Caco-2 (cell line): ENCODE results near the gene NFASC. TPM values are rescaled to one million over a fixed set of nuclear protein-coding genes. Genes with fewer than 3 reads are reported as not detected.

ENCODE experiments used
- BruUV-seq: library from RNA; stranded (reverse); fragments of 400-500 nt; replicated peaks from 2 replicates; lab custom pipeline; 2021; lab: Mats Ljungman, UMichigan
- CTCF ChIA-PET: fragments of 300-600 bp; sonication (Branson Sonifier 250); formaldehyde crosslinking; loops from one replicate; lab custom pipeline; 2022; ENCODE audit warnings: antibody characterized with exemption; lab: Charles Lee
- POLR2A ChIA-PET: fragments of 300-600 bp; sonication (Branson Sonifier 250); formaldehyde crosslinking; loops from one replicate; lab custom pipeline; 2022; ENCODE audit warnings: antibody characterized with exemption; lab: Charles Lee
- DNase-seq, 2 experiments: peaks; one replicate each; pipeline versions ENCODE4 v3.0.0 to v3.0.0-alpha.2; 2020 to 2022
- H3K27me3 ChIP-seq: replicated peaks from 2 replicates; pipeline ENCODE4 v1.6.0; 2011; ENCODE audit warnings: low read length; ENCODE audit not compliant: control insufficient read depth, insufficient read depth
- H3K36me3 ChIP-seq: 2 replicates; pipeline ENCODE4 v1.5.1; 2011; ENCODE audit warnings: low read length; ENCODE audit not compliant: control insufficient read depth, insufficient read depth
- H3K4me1 ChIP-seq: fragments of 250-450 bp; sonication (Bioruptor Pico); 2 replicates; pipeline ENCODE4 v1.5.1; 2020; ENCODE audit warnings: mild to moderate bottlenecking
- H3K4me3 ChIP-seq: 2 replicates; pipeline ENCODE4 v1.5.1; 2011; ENCODE audit warnings: low read depth, mild to moderate bottlenecking, control low read depth, low read length
- H3K9me3 ChIP-seq: fragments of 250-450 bp; sonication (Bioruptor Pico); 2 replicates; pipeline ENCODE4 v1.5.1; 2020; ENCODE audit warnings: mild to moderate bottlenecking, moderate library complexity
- H3K27ac Mint-ChIP-seq: one replicate; pipeline ENCODE4 v1.8.0; 2022; ENCODE audit warnings: mixed read lengths; ENCODE audit not compliant: unreplicated experiment
- H3K27me3 Mint-ChIP-seq: one replicate; pipeline ENCODE4 v1.8.0; 2022; ENCODE audit warnings: mixed read lengths; ENCODE audit not compliant: insufficient read depth, unreplicated experiment
- H3K36me3 Mint-ChIP-seq: one replicate; pipeline ENCODE4 v1.8.0; 2022; ENCODE audit warnings: mild to moderate bottlenecking, mixed read lengths; ENCODE audit not compliant: insufficient read depth, unreplicated experiment
- H3K4me1 Mint-ChIP-seq: one replicate; pipeline ENCODE4 v1.8.0; 2022; ENCODE audit warnings: low read depth, mixed read lengths; ENCODE audit not compliant: unreplicated experiment
- H3K4me3 Mint-ChIP-seq: one replicate; pipeline ENCODE4 v1.8.0; 2022; ENCODE audit warnings: mild to moderate bottlenecking, moderate library complexity, mixed read lengths; ENCODE audit not compliant: unreplicated experiment
- H3K9me3 Mint-ChIP-seq: one replicate; pipeline ENCODE4 v1.8.0; 2022; ENCODE audit warnings: mixed read lengths; ENCODE audit not compliant: unreplicated experiment
- CTCF ChIP-seq, 2 experiments: fragments of 200-600 bp in 1 of 2; IDR thresholded peaks; 1 replicate in 1 of 2; 2 replicates in 1 of 2; pipeline versions ENCODE4 v1.5.1 to v1.8.0; 2011 to 2022; ENCODE audit warnings: antibody characterized with exemption in 1 of 2, control low read depth in 1 of 2, inconsistent platforms in 1 of 2, low read depth in 1 of 2, low read length in 1 of 2, mild to moderate bottlenecking in 1 of 2, moderate library complexity in 1 of 2; ENCODE audit not compliant: insufficient read depth in 1 of 2, severe bottlenecking in 1 of 2, unreplicated experiment in 1 of 2
- intact Hi-C: fragments of 100-400 bp; cut with micrococcal nuclease; formaldehyde crosslinking; loops from one replicate; pipeline ENCODE4 v1.10.0; 2022; ENCODE audit not compliant: unreplicated experiment
- total RNA-seq: library from RNA; stranded (reverse); gene quantifications from 2 replicates; pipeline ENCODE4 v1.2.3, GENCODE V29; 2022

Gene NFASC
- total RNA-seq, 1 experiment from 2014 or later = 1.3 TPM

- Mint-ChIP-seq H3K27ac (no peak overlapping the region), H3K36me3 (no peaks in the 10 kb centered on the region), H3K4me1 (no peaks in the 10 kb centered on the region), H3K27me3 (peaks cover 14% of the 10 kb centered on the region), H3K9me3 (no peaks in the 10 kb centered on the region), H3K4me3 (no peak overlapping the region)
- POLR2A ChIA-PET = no interaction called here
- Histone ChIP-seq H3K4me3 (no peak overlapping the region), H3K36me3 (no peaks in the 10 kb centered on the region), H3K27me3 (no peaks in the 10 kb centered on the region), H3K9me3 (no peaks in the 10 kb centered on the region), H3K4me1 (no peaks in the 10 kb centered on the region)
- DNase-seq = no peak
- CTCF ChIA-PET = no interaction called here
- TF ChIP-seq CTCF (IDR thresholded peaks at IDR 0.05; ENCODE audit: insufficient read depth in 1 of 2, low read depth in 1 of 2, low read length in 1 of 2, severe bottlenecking in 1 of 2, unreplicated experiment in 1 of 2) = no peak
- no TSS peak for BruUV-seq
- intact Hi-C loops = no loop called here
Measured at GRCh38 chr1:204863024-204863423, 7.6 kb upstream of the NFASC start.

GRCh38 chr1:204863730-204864129 lies 6.9 kb upstream of the NFASC start:
- Histone ChIP-seq H3K4me3 (no peak overlapping the region), H3K9me3 (no peaks in the 10 kb centered on the region), H3K27me3 (no peaks in the 10 kb centered on the region), H3K36me3 (no peaks in the 10 kb centered on the region), H3K4me1 (no peaks in the 10 kb centered on the region)
- ChIA-PET CTCF (no interaction called here), POLR2A (no interaction called here)
- DNase-seq = no peak
- no TSS peak for BruUV-seq
- H3K27ac Mint-ChIP-seq = no peak overlapping the region
- no peaks in the 10 kb centered on the region for H3K9me3 Mint-ChIP-seq
- H3K27me3 Mint-ChIP-seq = peaks cover 14% of the 10 kb centered on the region
- no peak overlapping the region for H3K4me3 Mint-ChIP-seq
- TF ChIP-seq CTCF (IDR thresholded peaks at IDR 0.05; ENCODE audit: insufficient read depth in 1 of 2, low read depth in 1 of 2, low read length in 1 of 2, severe bottlenecking in 1 of 2, unreplicated experiment in 1 of 2) = no peak
- no peaks in the 10 kb centered on the region for H3K36me3 Mint-ChIP-seq
- intact Hi-C loops = no loop called here
- H3K4me1 Mint-ChIP-seq = no peaks in the 10 kb centered on the region

GRCh38 chr1:204866051-204866596 lies 4.5 kb upstream of the NFASC start:
- POLR2A ChIA-PET = no interaction called here
- CTCF ChIA-PET = interaction anchor here (0.8 to 1.1 kb wide), 2 partner anchors 196 to 407 kb away, joined by 3 read pairs; no protein-coding TSS in a partner anchor

More at GRCh38 chr1:204866051-204866596, 4.5 kb upstream of the NFASC start:
- intact Hi-C loops = no loop called here
- H3K4me1 Mint-ChIP-seq = no peaks in the 10 kb centered on the region
- Histone ChIP-seq H3K4me3 (no peak overlapping the region), H3K4me1 (no peaks in the 10 kb centered on the region), H3K36me3 (no peaks in the 10 kb centered on the region), H3K9me3 (no peaks in the 10 kb centered on the region), H3K27me3 (no peaks in the 10 kb centered on the region)
- no peak overlapping the region for H3K4me3 Mint-ChIP-seq
- no peak for DNase-seq
- BruUV-seq = no TSS peak
- H3K9me3 Mint-ChIP-seq = no peaks in the 10 kb centered on the region
- H3K27me3 Mint-ChIP-seq = peaks cover 14% of the 10 kb centered on the region
- TF ChIP-seq CTCF (IDR thresholded peaks at IDR 0.05; ENCODE audit: insufficient read depth in 1 of 2, low read depth in 1 of 2, low read length in 1 of 2, severe bottlenecking in 1 of 2, unreplicated experiment in 1 of 2) = no peak
- no peak overlapping the region for H3K27ac Mint-ChIP-seq
- no peaks in the 10 kb centered on the region for H3K36me3 Mint-ChIP-seq
